ENCODE data around the gene SH3RF3.

The SH3RF3 gene

GRCh38 chr2:109371481-109372170, 242.6 kb downstream of the SH3RF3 start:
- DNase-seq (ENCODE audit: low read depth in 2 of 2, low spot score in 1 of 2): no peak

GRCh38 chr2:109372171-109372568, 243.2 kb downstream of the SH3RF3 start:
- no peak for DNase-seq (ENCODE audit: low read depth in 2 of 2, low spot score in 1 of 2)

GRCh38 chr2:109372614-109373013, 243.6 kb downstream of the SH3RF3 start:
- DNase-seq (ENCODE audit: low read depth in 2 of 2, low spot score in 1 of 2): no peak

- DNase-seq (ENCODE audit: low read depth in 2 of 2, low spot score in 1 of 2): no peak
Observed at GRCh38 chr2:109373791-109374547, 245.0 kb downstream of the SH3RF3 start.

GRCh38 chr2:109374548-109375130, 245.6 kb downstream of the SH3RF3 start:
- no peak for DNase-seq (ENCODE audit: low read depth in 2 of 2, low spot score in 1 of 2)

GRCh38 chr2:109375131-109375561, 246.1 kb downstream of the SH3RF3 start:
- no peak for DNase-seq (ENCODE audit: low read depth in 2 of 2, low spot score in 1 of 2)

- DNase-seq (ENCODE audit: low read depth in 2 of 2, low spot score in 1 of 2): no peak
Observed at GRCh38 chr2:109375656-109376055, 246.7 kb downstream of the SH3RF3 start.

DNA sequence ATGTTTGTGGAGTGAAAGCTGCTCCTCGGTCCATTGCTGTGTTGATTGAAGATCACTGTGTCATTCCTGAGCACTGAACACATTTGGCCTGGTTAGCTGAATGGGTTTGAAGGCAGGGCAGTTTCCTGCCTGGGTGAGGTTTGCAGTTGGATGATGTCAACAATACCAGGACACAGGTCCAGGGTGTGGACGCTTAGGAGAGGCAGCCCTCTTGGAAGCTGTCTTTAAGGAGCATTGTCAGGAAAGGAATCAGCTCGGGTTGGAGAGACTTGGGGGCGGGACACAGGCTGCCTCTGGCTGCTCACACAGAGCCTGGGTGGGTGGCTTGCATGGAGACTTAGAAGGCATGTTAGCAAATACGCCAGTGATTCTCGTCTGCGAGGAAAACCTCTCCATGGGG, 247.1 kb downstream of the SH3RF3 start:
- no peak for DNase-seq (ENCODE audit: low read depth in 2 of 2, low spot score in 1 of 2)

- no peak for DNase-seq (ENCODE audit: low read depth in 2 of 2, low spot score in 1 of 2)
Observed at GRCh38 chr2:109376796-109377495, 247.9 kb downstream of the SH3RF3 start.

GRCh38 chr2:109377976-109378375, 249.0 kb downstream of the SH3RF3 start:
- no peak for DNase-seq (ENCODE audit: low read depth in 2 of 2, low spot score in 1 of 2)

GRCh38 chr2:109378682-109379081, 249.7 kb downstream of the SH3RF3 start:
- no peak for DNase-seq (ENCODE audit: low read depth in 2 of 2, low spot score in 1 of 2)

GRCh38 chr2:109379507-109379906, 250.5 kb downstream of the SH3RF3 start:
- DNase-seq (ENCODE audit: low read depth in 2 of 2, low spot score in 1 of 2): no peak

GRCh38 chr2:109380502-109381326, 251.7 kb downstream of the SH3RF3 start:
- no peak for DNase-seq (ENCODE audit: low read depth in 2 of 2, low spot score in 1 of 2)

DNA sequence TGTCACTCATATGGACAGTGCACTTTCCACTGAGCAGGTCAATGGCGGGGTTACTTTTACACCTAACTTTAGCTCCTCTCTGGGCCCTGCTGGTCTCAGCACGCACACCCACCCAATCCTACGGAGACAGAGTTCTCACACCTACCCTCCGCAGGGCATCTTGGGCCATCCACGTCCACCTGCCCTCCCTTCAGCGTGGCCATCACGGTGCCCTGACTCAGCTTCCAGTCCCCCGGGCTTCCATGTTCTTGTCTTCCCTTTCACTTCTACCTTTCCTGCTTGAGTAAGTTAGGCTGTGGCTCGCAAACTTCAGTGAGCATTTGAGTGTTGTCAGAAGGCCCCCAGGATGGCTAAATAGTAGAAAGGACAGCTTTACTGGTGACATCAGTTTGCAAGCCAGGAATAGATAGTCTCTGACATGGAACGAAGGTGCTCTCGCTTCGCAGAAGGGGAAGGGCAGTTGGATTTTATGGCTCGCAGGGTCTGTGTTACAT, 252.4 kb downstream of the SH3RF3 start:
- DNase-seq (ENCODE audit: low read depth in 2 of 2, low spot score in 1 of 2): no peak

- DNase-seq (ENCODE audit: low read depth in 2 of 2, low spot score in 1 of 2): no peak
Observed at GRCh38 chr2:109382226-109382895, 253.4 kb downstream of the SH3RF3 start.

GRCh38 chr2:109382951-109383350, 253.9 kb downstream of the SH3RF3 start:
- no peak for DNase-seq (ENCODE audit: low read depth in 2 of 2, low spot score in 1 of 2)

- DNase-seq (ENCODE audit: low read depth in 2 of 2, low spot score in 1 of 2): no peak
Observed at GRCh38 chr2:109383505-109384307, 254.7 kb downstream of the SH3RF3 start.

GRCh38 chr2:109384308-109385271, 255.6 kb downstream of the SH3RF3 start:
- DNase-seq (ENCODE audit: low read depth in 2 of 2, low spot score in 1 of 2): no peak

All from stimulated activated CD8-positive, alpha-beta memory T cell treated with anti-CD3 and anti-CD28 coated beads, Interleukin-4, amount 100 ng/mL, for 4 hours (primary cell).